A549 (cell line): ENCODE results near the gene CWC22.

Source experiments
- CTCF ChIP-seq: fragments of >200 bp; sonication (Bioruptor Twin); formaldehyde crosslinking; IDR thresholded peaks from 3 replicates; pipeline ENCODE4 v1.5.1; 2016
- FOSL2 ChIP-seq, 2 experiments: fragments of 450-650 bp in 1 of 2; fragments of >200 bp in 1 of 2; sonication (Bioruptor Twin) in 1 of 2; formaldehyde crosslinking; IDR thresholded peaks; 2 replicates each; pipeline versions ENCODE4 v1.5.0 to v1.6.1; 2016 to 2020; ENCODE audit warnings: mild to moderate bottlenecking in 1 of 2, moderate library complexity in 1 of 2
- HEYL ChIP-seq: fragments of 250-450 bp; sonication (Bioruptor Pico); IDR thresholded peaks from 2 replicates; pipeline ENCODE4 v1.8.0; 2021; ENCODE audit warnings: mild to moderate bottlenecking, moderate library complexity
- JUNB ChIP-seq: fragments of >200 bp; sonication (Bioruptor Twin); formaldehyde crosslinking; IDR thresholded peaks from 2 replicates; pipeline ENCODE4 v1.6.1; 2016
- MAX ChIP-seq: IDR thresholded peaks from 2 replicates; pipeline ENCODE4 v1.6.1; 2012
- POLR2A ChIP-seq: IDR thresholded peaks from 2 replicates; pipeline ENCODE4 v1.6.1; 2012; ENCODE audit warnings: mild to moderate bottlenecking, low read length
- TFCP2L1 ChIP-seq: fragments of 250-450 bp; sonication (Bioruptor Pico); IDR thresholded peaks from 2 replicates; pipeline ENCODE4 v1.5.0; 2021; ENCODE audit warnings: mild to moderate bottlenecking
- USF2 ChIP-seq: fragments of 450-650 bp; IDR thresholded peaks from 2 replicates; pipeline ENCODE4 v1.6.1; 2014; ENCODE audit warnings: antibody characterized with exemption

GRCh38 chr2:179938026-179938425 is 69.1 kb downstream of the CWC22 start:
- no peak for TF ChIP-seq HEYL (CRISPR knock-in tag)
- TF ChIP-seq FOSL2 (IDR thresholded peaks at IDR 0.05): no peak
- no peak for TF ChIP-seq FOSL2 (CRISPR knock-in tag; IDR thresholded peaks at IDR 0.05)
- TF ChIP-seq CTCF: no peak
- no peak for TF ChIP-seq TFCP2L1 (CRISPR knock-in tag)
- TF ChIP-seq MAX: no peak
- TF ChIP-seq JUNB: no peak
- no peak for TF ChIP-seq USF2
- TF ChIP-seq POLR2A: no peak
